PC-9 (cell line): Measurements from ENCODE around the gene NOTCH3. TPM values are rescaled to one million over a fixed set of nuclear protein-coding genes. Genes with fewer than 3 reads are reported as not detected.

ENCODE experiments used
- BruUV-seq: library from RNA; stranded (reverse); fragments of 400-500 nt; replicated peaks from 2 replicates; lab custom pipeline; 2021; lab: Mats Ljungman, UMichigan
- CTCF ChIA-PET: fragments of 300-600 bp; sonication (Branson Sonifier 250); formaldehyde crosslinking; loops from one replicate; lab custom pipeline; 2022; ENCODE audit warnings: antibody characterized with exemption; lab: Charles Lee
- POLR2A ChIA-PET: fragments of 300-600 bp; sonication (Branson Sonifier 250); formaldehyde crosslinking; loops from one replicate; lab custom pipeline; 2022; ENCODE audit warnings: antibody characterized with exemption; ENCODE audit not compliant: unreplicated experiment; lab: Charles Lee
- DNase-seq, 2 experiments: peaks; one replicate each; pipeline versions ENCODE4 v3.0.0 to v3.0.0-alpha.2; 2015 to 2022; ENCODE audit warnings: mixed read lengths in 1 of 2
- H2AFZ ChIP-seq: fragments of 200-600 bp; sonication (generic); 2 replicates; pipeline ENCODE4 v1.8.1; 2017; ENCODE audit warnings: antibody characterized with exemption
- H3F3A ChIP-seq: fragments of 200-600 bp; sonication (generic); 2 replicates; pipeline ENCODE4 v1.8.1; 2017; ENCODE audit warnings: antibody characterized with exemption, mild to moderate bottlenecking, low read depth; ENCODE audit not compliant: insufficient read depth
- H3K27ac ChIP-seq: fragments of 200-600 bp; sonication (generic); 2 replicates; pipeline ENCODE4 v1.6.1; 2016; ENCODE audit warnings: mixed run types
- H3K27me3 ChIP-seq: fragments of 200-600 bp; sonication (generic); 2 replicates; pipeline ENCODE4 v1.6.1; 2016; ENCODE audit warnings: low read depth, mixed run types; ENCODE audit not compliant: insufficient read depth
- H3K36me3 ChIP-seq: fragments of 200-600 bp; sonication (generic); 2 replicates; pipeline ENCODE4 v1.6.1; 2016; ENCODE audit warnings: low read depth, mixed run types
- H3K4me1 ChIP-seq: fragments of 200-600 bp; sonication (generic); replicated peaks from 2 replicates; pipeline ENCODE4 v1.6.1; 2016; ENCODE audit warnings: mixed run types; ENCODE audit not compliant: insufficient read depth
- H3K4me2 ChIP-seq: fragments of 200-600 bp; sonication (generic); 2 replicates; pipeline ENCODE4 v1.6.1; 2017; ENCODE audit warnings: mixed run types
- H3K4me3 ChIP-seq: fragments of 200-600 bp; sonication (generic); 2 replicates; pipeline ENCODE4 v1.6.1; 2016; ENCODE audit warnings: mixed run types
- H3K79me2 ChIP-seq: fragments of 200-600 bp; sonication (generic); 2 replicates; pipeline ENCODE4 v1.6.1; 2017; ENCODE audit warnings: low read depth, mixed run types
- H3K9me2 ChIP-seq: fragments of 200-600 bp; sonication (generic); 2 replicates; pipeline ENCODE4 v1.8.1; 2017; ENCODE audit warnings: mild to moderate bottlenecking; ENCODE audit not compliant: insufficient read depth
- H3K9me3 ChIP-seq: fragments of 200-600 bp; sonication (generic); 2 replicates; pipeline ENCODE4 v1.8.1; 2016; ENCODE audit warnings: low read depth; ENCODE audit not compliant: insufficient read depth
- H4K20me1 ChIP-seq: fragments of 200-600 bp; sonication (generic); 2 replicates; pipeline ENCODE4 v1.8.1; 2017; ENCODE audit not compliant: insufficient read depth
- EZH2 ChIP-seq: fragments of 200-600 bp; sonication (generic); IDR thresholded peaks from 2 replicates; pipeline ENCODE4 v1.8.0; 2017; ENCODE audit warnings: antibody characterized with exemption, low read depth
- intact Hi-C: fragments of 100-400 bp; cut with micrococcal nuclease; formaldehyde crosslinking; loops from one replicate; pipeline ENCODE4 v1.10.0; 2022; ENCODE audit not compliant: unreplicated experiment
- total RNA-seq: library from RNA; stranded (reverse); gene quantifications from 2 replicates; pipeline ENCODE4 v1.2.3, GENCODE V29; 2021
- TF ChIP-seq, protein P1 (sequence below): fragments of 200-600 bp; sonication (generic); conservative IDR thresholded peaks from 2 replicates; pipeline ENCODE4 v1.6.1; 2017; ENCODE audit warnings: mixed run types, antibody characterized with exemption, mild to moderate bottlenecking, moderate library complexity

Gene NOTCH3
- total RNA-seq, 1 experiment from 2014 or later = 115 TPM

DNA sequence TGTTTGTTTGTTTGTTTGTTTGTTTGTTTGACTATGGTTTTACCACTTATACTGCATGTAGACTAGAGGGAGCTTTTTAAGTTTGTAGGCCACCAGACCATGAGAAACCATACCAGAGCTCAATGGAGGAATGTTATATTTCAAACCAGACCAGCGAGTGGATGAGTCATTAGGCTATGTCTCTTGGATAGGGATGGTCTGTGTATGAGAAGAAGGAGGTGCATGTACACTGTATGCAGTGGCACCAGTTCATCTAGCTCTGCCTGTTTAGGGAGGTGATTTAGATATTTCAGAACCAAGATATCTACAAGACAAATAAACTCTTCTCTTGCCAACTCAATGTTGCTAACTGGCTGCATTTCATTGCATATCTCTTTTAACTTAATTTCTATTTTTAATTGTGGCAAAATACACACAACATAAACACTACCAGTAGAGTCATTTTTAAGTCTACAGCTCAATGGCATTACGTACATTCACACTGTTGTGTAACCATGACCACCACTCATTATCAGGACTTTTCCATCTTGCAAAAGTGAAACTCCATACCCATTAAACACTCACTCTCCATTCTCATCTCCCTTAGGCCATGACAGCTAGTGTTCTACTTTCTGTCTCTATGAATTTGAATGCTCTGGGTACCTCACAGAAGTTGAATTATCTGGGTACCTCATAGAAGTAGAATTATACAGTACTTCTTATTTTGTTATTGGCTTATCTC is 64.4 kb downstream of the NOTCH3 start:
- no peaks in the 10 kb centered on the region for H3K79me2 ChIP-seq
- DNase-seq = peak; percentile 52 to 97
- H3F3A ChIP-seq = peaks cover 21% of the 10 kb centered on the region
- no TSS peak for BruUV-seq
- intact Hi-C loops = no loop called here
- H3K4me3 ChIP-seq = no peak overlapping the region
- TF ChIP-seq, protein P1, sequence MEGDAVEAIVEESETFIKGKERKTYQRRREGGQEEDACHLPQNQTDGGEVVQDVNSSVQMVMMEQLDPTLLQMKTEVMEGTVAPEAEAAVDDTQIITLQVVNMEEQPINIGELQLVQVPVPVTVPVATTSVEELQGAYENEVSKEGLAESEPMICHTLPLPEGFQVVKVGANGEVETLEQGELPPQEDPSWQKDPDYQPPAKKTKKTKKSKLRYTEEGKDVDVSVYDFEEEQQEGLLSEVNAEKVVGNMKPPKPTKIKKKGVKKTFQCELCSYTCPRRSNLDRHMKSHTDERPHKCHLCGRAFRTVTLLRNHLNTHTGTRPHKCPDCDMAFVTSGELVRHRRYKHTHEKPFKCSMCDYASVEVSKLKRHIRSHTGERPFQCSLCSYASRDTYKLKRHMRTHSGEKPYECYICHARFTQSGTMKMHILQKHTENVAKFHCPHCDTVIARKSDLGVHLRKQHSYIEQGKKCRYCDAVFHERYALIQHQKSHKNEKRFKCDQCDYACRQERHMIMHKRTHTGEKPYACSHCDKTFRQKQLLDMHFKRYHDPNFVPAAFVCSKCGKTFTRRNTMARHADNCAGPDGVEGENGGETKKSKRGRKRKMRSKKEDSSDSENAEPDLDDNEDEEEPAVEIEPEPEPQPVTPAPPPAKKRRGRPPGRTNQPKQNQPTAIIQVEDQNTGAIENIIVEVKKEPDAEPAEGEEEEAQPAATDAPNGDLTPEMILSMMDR = no peak
- TF ChIP-seq EZH2 = no peak
- no peaks in the 10 kb centered on the region for H4K20me1 ChIP-seq
- H3K27ac ChIP-seq = peak overlapping the region; percentile 58
- H3K9me2 ChIP-seq = no peaks in the 10 kb centered on the region
- H3K36me3 ChIP-seq = no peaks in the 10 kb centered on the region
- H2AFZ ChIP-seq = no peak overlapping the region
- CTCF ChIA-PET = interaction anchor here (0.6 to 0.7 kb wide), 5 partner anchors 35 to 894 kb away, joined by 3 to 5 read pairs (median 4); partner anchors contain the start of gene ZNF333
- POLR2A ChIA-PET = interaction anchor here (0.6 kb wide), 2 partner anchors 10 to 113 kb away, joined by 3 to 4 read pairs; no protein-coding TSS in a partner anchor
- H3K4me1 ChIP-seq = peaks cover 27% of the 10 kb centered on the region
- peak overlapping the region; percentile 63 for H3K4me2 ChIP-seq
- H3K27me3 ChIP-seq = no peaks in the 10 kb centered on the region
- H3K9me3 ChIP-seq = peaks cover 7% of the 10 kb centered on the region; the same call in 1 of the 2 replicates

DNA sequence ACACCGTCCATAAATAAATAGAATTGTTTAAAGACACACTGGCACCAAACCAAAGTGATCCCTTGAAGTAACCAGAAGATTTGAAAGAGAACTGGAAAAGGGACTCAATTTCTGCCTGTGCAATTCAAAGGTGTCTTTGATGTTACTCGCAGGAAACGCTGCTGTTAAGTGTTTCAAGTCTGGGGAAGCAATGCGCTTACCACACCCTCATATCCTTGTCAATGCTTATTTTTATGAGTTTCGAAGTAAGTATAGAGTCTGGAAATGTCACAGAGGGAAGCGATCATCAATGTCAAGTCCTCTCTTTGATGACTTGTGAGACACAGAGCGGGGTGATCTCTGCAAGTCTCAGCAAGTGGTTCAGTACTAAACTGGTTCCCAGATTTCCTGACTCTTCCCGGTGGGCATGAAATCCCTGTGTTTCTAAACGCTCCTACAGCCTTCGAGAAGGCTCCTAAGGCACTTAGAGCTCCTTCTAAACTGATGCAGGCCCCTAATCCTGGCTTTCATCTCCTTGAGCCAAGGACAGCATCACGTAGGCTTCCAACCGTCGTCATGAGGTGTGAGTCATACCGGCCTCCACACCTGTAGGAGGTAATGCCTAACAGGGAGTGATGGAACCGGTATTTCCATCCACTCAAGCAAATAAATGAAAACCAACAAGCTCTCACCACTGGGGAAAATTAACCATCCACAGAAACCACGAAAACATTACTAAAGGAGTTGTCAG is 70.8 kb downstream of the NOTCH3 start:
- Histone ChIP-seq H3K9me3 (no peaks in the 10 kb centered on the region), H3F3A (peaks cover 34% of the 10 kb centered on the region), H3K4me3 (no peak overlapping the region), H3K9me2 (no peaks in the 10 kb centered on the region), H3K4me1 (peaks cover 30% of the 10 kb centered on the region), H3K27me3 (no peaks in the 10 kb centered on the region), H3K79me2 (peaks cover 2% of the 10 kb centered on the region), H2AFZ (no peak overlapping the region), H3K4me2 (peak overlapping the region; percentile 46), H4K20me1 (no peaks in the 10 kb centered on the region), H3K36me3 (no peaks in the 10 kb centered on the region), H3K27ac (0 out of 2 replicates have a peak overlapping the region, but pooled peaks have one; percentile 11)
- POLR2A ChIA-PET = interaction anchor here (0.5 to 0.6 kb wide), 2 partner anchors 18 to 1589 kb away, joined by 3 to 9 read pairs; no protein-coding TSS in a partner anchor
- DNase-seq = peak; percentile 61 to 93
- TF ChIP-seq EZH2 = no peak
- TF ChIP-seq, protein P1 = no peak
- no TSS peak for BruUV-seq
- CTCF ChIA-PET = interaction anchor here (1.2 kb wide), 1 partner anchor 29 kb away, joined by 5 read pairs; no protein-coding TSS in a partner anchor
- intact Hi-C loops = no loop called here

DNA sequence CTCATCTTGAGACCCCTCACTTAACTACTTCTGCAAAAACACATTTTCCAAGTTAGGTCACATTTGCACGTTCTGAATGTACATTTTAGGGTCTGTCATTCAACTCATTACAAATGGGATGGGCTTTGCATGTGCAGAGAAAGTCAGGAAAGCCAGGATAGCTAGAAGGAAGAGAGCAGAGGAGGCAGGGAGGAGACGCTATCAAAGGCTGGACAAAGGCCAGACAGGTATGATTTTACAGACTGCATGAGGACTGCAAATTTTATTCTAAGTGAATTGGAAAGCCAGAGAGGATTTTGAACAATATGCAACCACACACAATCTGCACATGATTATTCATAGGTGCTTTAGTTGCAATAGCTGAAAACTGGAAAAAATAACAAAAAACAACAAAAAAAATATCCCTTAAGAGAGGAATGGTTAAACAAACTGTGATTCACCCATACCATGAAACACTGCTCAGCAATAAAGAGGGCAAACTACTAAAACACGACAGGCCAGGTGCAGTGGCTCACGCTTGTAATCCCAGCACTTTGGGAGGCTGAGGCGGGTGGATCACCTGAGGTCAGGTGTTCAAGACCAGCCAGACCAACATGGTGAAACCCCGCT is 72.5 kb downstream of the NOTCH3 start:
- H3K4me1 ChIP-seq = peaks cover 42% of the 10 kb centered on the region
- H3K36me3 ChIP-seq = no peaks in the 10 kb centered on the region
- no peaks in the 10 kb centered on the region for H3K27me3 ChIP-seq
- ChIA-PET CTCF (no interaction called here), POLR2A (interaction anchor here (0.6 kb wide), 2 partner anchors 35 to 1158 kb away, joined by 3 to 10 read pairs; no protein-coding TSS in a partner anchor)
- no TSS peak for BruUV-seq
- no peaks in the 10 kb centered on the region for H3K9me3 ChIP-seq
- no peak overlapping the region for H3K4me3 ChIP-seq
- H2AFZ ChIP-seq = no peak overlapping the region
- no peak overlapping the region for H3K27ac ChIP-seq
- H3K4me2 ChIP-seq = no peak overlapping the region
- peaks cover 19% of the 10 kb centered on the region for H3K79me2 ChIP-seq
- no peaks in the 10 kb centered on the region for H3K9me2 ChIP-seq
- intact Hi-C loops = no loop called here
- H4K20me1 ChIP-seq = no peaks in the 10 kb centered on the region
- TF ChIP-seq, protein P1 = no peak
- TF ChIP-seq EZH2 = no peak
- peaks cover 34% of the 10 kb centered on the region for H3F3A ChIP-seq
- peak in 1 of 2 experiments; percentile 50 for DNase-seq
